DMS 273 treated with DMSO at 0.1 percent for 48 hours (cell line): ENCODE results near the gene TMEM127.
"Not testable (repeated sequence)": the region's sequence is repeated elsewhere in the genome, so short reads cannot be mapped to it uniquely, and the experiment has no call there.

Experiments
- DNase-seq: peaks from one replicate; lab custom pipeline; 2025; lab: John Stamatoyannopoulos, UW

Gene TMEM127, protein sequence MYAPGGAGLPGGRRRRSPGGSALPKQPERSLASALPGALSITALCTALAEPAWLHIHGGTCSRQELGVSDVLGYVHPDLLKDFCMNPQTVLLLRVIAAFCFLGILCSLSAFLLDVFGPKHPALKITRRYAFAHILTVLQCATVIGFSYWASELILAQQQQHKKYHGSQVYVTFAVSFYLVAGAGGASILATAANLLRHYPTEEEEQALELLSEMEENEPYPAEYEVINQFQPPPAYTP

DNA sequence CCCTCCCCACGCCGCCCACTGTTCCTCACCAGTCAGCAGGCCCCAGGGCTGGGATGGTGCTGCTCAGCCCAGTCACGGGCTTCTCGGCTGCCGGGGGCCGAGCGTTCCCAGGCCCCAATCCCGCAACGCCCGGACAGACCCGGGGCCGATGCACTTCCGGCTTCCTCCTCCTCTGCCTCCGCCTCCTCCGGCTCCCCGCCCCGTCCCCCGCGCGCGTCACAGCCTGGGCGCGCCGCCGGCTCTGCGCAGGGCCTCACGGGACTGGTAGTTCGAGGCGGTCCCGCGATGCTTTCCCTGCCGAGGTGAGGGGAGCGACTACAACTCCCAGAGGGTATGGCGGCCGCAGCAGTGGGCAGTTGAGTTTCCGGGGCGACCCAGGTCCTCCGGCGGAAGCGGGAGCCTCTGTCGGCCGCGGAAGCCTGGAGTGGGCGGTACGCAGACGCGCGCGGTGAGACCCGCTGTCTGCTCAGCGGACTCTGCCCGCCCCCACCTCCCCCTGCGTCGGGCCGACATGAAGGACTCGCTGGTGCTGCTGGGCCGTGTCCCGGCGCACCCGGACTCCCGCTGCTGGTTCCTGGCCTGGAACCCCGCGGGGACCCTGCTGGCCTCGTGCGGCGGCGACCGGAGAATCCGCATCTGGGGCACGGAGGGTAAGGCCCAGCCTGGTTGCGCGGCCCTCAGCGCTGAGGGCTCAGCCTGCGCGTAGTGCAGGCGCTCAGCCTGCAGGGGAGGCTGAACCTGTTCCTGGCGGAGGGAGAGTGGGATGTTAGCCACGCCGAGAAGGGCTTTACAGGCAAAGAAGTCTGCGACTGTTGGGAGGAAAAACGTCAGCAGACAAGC lies at the start of gene TMEM127, which contains the start of gene CIAO1:
TSS of gene TMEM127 (minus strand) at position 158 of the 840 bp plus-strand sequence. CDS start 616 bp downstream, outside the sequence.
TSS of gene CIAO1 (plus strand) at position 386 of the 840 bp plus-strand sequence. CDS start at position 512, 126 bp downstream.
- DNase-seq: peak; percentile 93

DNA sequence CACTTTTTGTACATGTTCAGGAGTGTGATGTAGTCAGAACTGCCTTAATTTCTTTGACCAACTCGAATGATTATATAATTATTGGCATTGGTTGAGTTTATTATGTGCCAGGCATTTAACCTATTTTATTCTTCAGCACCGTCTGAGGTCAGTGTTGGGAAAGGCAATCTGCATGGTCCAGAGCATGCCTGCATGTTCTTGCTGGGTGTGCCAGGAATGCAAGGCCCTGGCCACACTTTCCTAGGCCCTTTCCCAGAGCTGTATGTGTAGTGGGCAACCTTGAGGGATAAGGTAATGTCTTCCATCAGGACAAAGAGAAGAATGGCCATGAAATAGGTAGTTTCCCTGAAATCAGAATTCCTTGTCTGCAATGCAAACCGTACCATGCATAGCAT lies 49.2 kb upstream of the TMEM127 start:
- no peak for DNase-seq

DNA sequence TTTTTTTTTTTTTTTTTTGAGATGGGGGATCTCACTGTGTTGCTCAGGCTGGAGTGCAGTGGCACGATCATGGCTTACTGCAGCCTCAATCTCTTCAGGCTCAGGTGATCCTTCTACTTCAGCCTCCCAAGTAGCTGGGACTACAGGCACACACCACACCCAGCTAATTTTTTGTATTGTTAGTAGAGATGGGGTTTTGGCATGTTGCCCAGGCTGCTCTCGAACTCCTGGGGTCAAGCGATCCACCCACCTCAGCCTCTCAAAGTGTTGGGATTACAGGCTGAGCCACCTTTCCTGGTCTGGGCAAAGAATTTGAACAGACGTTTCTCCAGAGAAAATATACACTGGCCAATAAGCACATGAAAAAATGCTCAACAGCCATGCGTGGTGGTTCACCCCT lies 42.5 kb upstream of the TMEM127 start:
- no peak for DNase-seq

DNA sequence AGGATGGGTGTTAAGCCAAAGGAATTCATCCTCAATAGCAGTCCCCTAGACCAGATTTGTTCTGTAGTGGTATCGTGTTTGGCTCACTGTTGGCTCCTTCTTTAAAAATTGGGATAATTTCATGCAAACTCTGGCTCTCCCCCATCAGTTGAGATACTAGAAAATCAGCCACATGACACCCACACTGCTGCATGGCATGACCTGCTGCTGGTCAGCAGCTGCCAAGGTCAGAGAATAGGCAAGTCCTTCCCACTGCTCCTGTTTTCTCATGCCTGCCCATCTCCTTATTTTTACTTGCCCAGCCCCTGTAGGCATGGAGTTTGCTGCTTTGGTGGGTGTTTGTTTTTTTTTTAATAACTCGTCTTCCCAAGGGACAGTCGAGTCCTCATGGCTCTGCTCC lies 40.6 kb upstream of the TMEM127 start:
- no peak for DNase-seq

DNA sequence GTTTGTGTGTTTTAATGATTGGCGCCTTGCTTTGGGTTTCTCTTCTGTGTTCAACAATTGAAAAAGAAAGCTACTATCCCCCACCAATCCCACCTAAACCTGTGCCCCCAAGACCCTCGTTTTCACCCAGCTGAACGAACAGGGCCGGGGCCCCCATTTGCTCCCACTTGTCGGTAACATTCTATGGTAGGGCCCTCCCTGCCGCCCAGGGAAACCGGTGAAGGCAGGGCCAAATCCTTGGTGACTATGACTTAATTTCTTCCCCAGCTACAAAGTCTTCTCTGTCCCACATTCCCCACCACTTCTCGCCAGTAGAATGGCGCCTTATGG lies 40.1 kb upstream of the TMEM127 start:
- no peak for DNase-seq

DNA sequence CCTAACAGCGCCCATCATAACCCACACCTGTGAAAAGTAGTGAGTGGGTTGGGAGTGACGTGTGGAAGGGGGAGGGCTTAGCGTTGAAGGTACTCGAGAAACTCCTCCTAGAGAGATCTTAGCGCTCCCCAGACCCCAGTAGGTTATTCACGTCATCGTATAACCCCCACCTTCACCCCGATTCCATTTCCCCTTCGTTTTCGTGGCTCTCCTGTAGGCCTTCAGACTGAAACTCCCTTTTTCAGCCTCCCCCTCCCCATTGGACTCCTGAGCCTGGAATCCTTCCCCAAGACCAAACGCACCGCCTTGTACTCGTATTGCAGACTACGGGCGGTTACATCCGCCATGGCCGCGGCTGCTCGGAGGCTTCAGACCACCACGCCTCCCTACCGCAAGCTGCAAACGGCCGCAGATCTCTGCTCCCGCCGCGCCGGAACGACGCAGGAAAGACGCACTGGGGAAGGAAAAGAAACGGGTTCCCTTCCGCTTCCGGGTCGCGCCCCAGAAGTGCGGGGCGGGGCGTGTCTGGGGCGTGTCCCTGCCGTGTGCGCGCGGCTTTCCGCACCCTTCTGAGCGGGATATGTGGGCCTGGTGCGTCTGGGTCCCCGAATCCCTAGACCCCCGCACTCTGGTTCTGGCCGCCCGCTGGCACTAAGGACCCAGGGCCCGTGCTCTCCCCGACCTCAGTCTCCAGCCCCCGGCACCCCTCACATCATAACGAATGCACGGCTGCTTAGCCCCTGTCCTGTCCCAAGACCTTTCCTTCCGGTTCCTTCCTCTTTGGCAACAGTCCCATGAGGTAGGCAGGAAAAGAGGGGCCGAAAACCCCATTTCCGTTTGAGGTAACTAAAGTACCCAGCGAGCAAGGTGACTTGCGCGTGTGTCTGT lies 39.5 kb upstream of the TMEM127 start, which contains the start of gene SNRNP200:
TSS of gene SNRNP200 (minus strand) at position 456 of the 888 bp plus-strand sequence. CDS start at position 347, 109 bp downstream.
- DNase-seq: peak; percentile 81

DNA sequence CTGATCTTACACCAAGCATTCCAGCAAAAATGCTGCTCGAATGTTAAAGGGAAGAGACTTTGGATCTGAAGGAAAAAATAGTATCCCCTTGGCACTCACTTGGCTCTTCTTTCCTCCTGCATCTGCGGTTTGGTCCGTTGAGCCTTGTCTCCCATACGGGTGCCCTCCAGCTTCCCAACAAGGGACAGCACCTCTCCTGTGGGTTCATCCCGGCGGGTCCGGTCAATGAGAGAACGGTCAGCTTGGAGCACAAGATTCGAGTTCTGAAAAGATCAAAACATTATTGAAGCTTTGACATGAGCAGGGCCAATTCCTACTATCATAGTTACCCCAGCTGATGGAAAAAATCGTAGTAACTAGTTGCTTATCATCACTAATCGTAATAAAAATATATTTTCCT lies 38.8 kb upstream of the TMEM127 start:
- no peak for DNase-seq

DNA sequence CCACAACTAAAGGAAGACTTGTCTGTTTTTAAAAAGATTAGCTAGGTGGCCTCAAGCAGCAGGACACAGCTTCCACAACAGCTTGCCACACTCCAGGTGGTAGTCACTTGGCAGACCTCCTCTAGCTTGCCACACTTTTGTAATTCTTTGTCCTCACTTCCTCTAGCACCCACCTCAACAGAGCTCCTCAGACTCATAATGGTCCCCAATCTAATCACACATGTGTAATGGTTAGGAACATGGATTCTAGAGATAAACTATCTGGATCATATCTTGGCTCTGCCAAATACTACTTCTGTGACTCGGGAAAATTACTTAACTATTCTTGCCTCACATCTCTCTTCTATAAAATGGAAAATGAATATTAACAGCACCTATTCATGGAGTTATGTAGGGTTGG lies 36.1 kb upstream of the TMEM127 start:
- no peak for DNase-seq

GRCh38 chr2:96296925-96297324 lies 31.1 kb upstream of the TMEM127 start:
- DNase-seq: no peak

DNA sequence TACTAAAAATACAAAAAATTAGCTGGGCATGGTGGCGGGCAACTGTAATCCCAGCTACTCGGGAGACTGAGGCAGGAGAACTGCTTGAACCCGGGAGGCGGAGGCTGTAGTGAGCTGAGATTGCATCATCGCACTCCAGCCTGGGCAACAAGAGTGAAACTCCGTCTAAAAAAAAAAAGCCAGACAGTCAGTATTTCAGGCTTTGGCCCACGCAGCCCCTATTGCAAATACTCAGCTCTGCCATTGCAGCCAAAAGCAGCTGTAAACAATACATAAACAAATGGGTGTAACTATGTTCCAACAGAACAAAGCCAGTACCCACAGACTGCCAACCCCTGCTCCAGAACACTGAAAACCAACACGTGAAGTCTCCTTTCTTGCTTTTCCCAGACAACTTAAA lies 28.5 kb upstream of the TMEM127 start:
- DNase-seq: not testable (repeated sequence)

GRCh38 chr2:96291751-96292150 lies 26.0 kb upstream of the TMEM127 start:
- DNase-seq: no peak

GRCh38 chr2:96287273-96287856 lies 21.6 kb upstream of the TMEM127 start:
- DNase-seq: no peak

- DNase-seq: no peak
Measured at GRCh38 chr2:96276787-96277499, 11.1 kb upstream of the TMEM127 start.

GRCh38 chr2:96274355-96275056 lies 8.7 kb upstream of the TMEM127 start:
- DNase-seq: no peak

- DNase-seq: no peak
Measured at GRCh38 chr2:96273763-96274162, 8.0 kb upstream of the TMEM127 start.

DNA sequence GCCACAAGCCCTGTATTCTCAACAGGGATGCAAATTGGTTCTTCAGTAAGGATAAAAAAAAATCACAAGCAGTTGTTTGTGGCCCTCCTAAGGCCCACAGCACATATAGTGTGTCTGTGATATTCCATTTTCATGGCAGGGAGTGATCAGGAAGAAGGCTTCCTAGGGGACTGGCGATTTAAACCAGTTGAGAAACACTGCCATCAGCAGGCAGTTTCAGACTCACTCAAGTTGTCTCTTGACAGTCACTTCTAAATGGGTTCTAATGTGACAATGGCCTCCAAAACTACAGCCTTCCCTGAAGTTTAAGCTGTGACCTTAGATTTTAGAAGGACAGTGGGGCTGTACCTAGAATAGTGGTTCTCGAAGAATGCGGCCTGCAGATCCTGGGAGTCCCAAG lies 6.2 kb upstream of the TMEM127 start:
- no peak for DNase-seq

DNA sequence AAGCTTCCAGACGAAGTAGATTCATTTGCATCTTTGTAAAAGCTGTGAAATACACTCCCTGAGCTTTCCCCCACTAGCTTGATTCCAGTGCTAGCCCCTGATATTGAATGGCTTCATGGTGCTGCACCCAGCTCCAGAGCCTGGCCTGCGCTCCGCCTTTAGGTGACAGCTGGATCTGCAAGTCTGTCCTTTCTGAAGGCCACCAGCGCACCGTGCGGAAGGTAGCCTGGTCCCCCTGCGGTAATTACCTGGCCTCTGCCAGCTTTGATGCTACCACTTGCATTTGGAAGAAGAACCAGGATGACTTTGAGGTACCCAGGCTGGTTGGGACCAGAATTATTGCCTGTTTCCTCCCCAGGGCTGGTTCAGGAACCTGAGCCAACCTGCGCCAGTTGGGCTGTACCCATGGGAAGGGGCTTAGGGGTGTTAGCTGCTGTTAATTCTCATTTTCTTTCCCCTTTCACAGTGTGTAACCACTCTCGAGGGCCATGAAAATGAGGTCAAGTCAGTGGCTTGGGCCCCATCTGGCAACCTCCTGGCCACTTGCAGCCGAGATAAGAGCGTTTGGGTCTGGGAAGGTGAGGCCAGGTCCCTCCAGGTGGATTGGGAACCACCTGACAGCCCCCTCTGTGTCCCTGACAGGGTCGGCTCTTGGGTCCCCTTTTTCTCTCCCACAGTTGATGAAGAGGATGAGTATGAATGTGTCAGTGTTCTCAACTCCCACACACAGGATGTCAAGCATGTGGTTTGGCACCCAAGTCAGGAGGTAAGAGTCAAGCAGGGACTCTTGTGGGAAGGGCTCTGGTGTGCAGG lies 1.6 kb upstream of the TMEM127 start:
- no peak for DNase-seq

GRCh38 chr2:96265349-96265839 lies 403 bp downstream of the TMEM127 start:
- DNase-seq: no peak

GRCh38 chr2:96264656-96265348 lies 995 bp downstream of the TMEM127 start:
- DNase-seq: peak; percentile 12
